K562 (cell line): ENCODE results near the gene LRRC4. TPM values are rescaled to one million over a fixed set of nuclear protein-coding genes. Genes with fewer than 3 reads are reported as not detected.

ENCODE experiments used
- ELK1 ChIP-seq: sonication (generic); formaldehyde crosslinking; IDR thresholded peaks from 2 replicates; pipeline ENCODE4 v1.8.1; 2022; ENCODE audit warnings: missing genetic modification reagents
- FOXP4 ChIP-seq: sonication (generic); formaldehyde crosslinking; IDR thresholded peaks from 2 replicates; pipeline ENCODE4 v1.8.0; 2022; ENCODE audit warnings: mild to moderate bottlenecking, missing genetic modification reagents, borderline replicate concordance
- HLTF ChIP-seq: fragments of 450-650 bp; IDR thresholded peaks from 2 replicates; pipeline ENCODE4 v1.6.1; 2016
- LEF1 ChIP-seq: fragments of 450-650 bp; IDR thresholded peaks from 2 replicates; pipeline ENCODE4 v1.6.1; 2016; ENCODE audit warnings: mild to moderate bottlenecking
- NCOA1 ChIP-seq: fragments of 450-650 bp; IDR thresholded peaks from 2 replicates; pipeline ENCODE4 v1.6.1; 2016; ENCODE audit warnings: low read depth
- NONO ChIP-seq, 2 experiments: fragments of 200-400 bp in 1 of 2; fragments of 450-650 bp in 1 of 2; formaldehyde crosslinking in 1 of 2; IDR thresholded peaks; 2 replicates each; pipeline ENCODE4 v1.6.1; 2017; ENCODE audit warnings: low read depth in 2 of 2, mild to moderate bottlenecking in 2 of 2, moderate library complexity in 2 of 2, low read length in 1 of 2
- PATZ1 ChIP-seq: fragments of 250-450 bp; sonication (Bioruptor Pico); IDR thresholded peaks from 2 replicates; pipeline ENCODE4 v1.5.0; 2020; ENCODE audit warnings: mild to moderate bottlenecking, borderline replicate concordance
- POLR2AphosphoS5 ChIP-seq: IDR thresholded peaks from 2 replicates; pipeline ENCODE4 v1.6.1; 2011; ENCODE audit warnings: mild to moderate bottlenecking, low read depth, low read length, moderate library complexity; ENCODE audit not compliant: control insufficient read depth, insufficient read depth
- PPARD ChIP-seq: fragments of 250-450 bp; sonication (Bioruptor Pico); IDR thresholded peaks from 2 replicates; pipeline ENCODE4 v1.8.0; 2022; ENCODE audit warnings: inconsistent platforms, mild to moderate bottlenecking, moderate library complexity
- SMARCE1 ChIP-seq: fragments of 450-650 bp; IDR thresholded peaks from 2 replicates; pipeline ENCODE4 v1.7.1; 2016; ENCODE audit warnings: mild to moderate bottlenecking
- SRF ChIP-seq, 2 experiments: fragments of 250-450, 450-650 bp in 1 of 2; sonication (Bioruptor Pico) in 1 of 2; sonication (generic) in 1 of 2; formaldehyde crosslinking; IDR thresholded peaks; 2 replicates each; pipeline versions ENCODE4 v1.5.0 to v1.5.1; 2020 to 2022; ENCODE audit warnings: mild to moderate bottlenecking in 1 of 2, missing genetic modification reagents in 1 of 2
- TCF3 ChIP-seq: sonication (generic); formaldehyde crosslinking; IDR thresholded peaks from 2 replicates; pipeline ENCODE4 v1.4.0; 2020; ENCODE audit warnings: mild to moderate bottlenecking, missing genetic modification reagents
- ZBTB11 ChIP-seq, 3 experiments: fragments of 200-800 bp in 1 of 3; fragments of 250-450 bp in 1 of 3; fragments of 450-650 bp in 1 of 3; sonication (Bioruptor Pico) in 1 of 3; sonication (Bioruptor generic) in 1 of 3; formaldehyde crosslinking in 1 of 3; IDR thresholded peaks; 2 replicates each; pipeline versions ENCODE4 v1.6.1 to v1.8.0; 2016 to 2022; ENCODE audit warnings: mild to moderate bottlenecking in 2 of 3, missing genetic modification characterization in 2 of 3, missing compliant biosample characterization in 1 of 3, moderate library complexity in 1 of 3
- ZNF12 ChIP-seq: sonication (generic); formaldehyde crosslinking; IDR thresholded peaks from 2 replicates; pipeline ENCODE4 v1.4.0; 2020; ENCODE audit warnings: mild to moderate bottlenecking, missing genetic modification reagents
- ZNF23 ChIP-seq: fragments of 250-450 bp; sonication (Bioruptor Pico); IDR thresholded peaks from 2 replicates; pipeline ENCODE4 v1.4.0; 2020; ENCODE audit warnings: mild to moderate bottlenecking
- polyA plus RNA-seq, 8 experiments: library from polyadenylated mRNA; depleted of rRNA in 4 of 8; stranded (reverse) in 5 of 8; unstranded in 3 of 8; fragments of >200 nt; fragmentation: Nextera tagmentation in 2 of 8; fragmentation: Illumina TruSeq in 1 of 8; extraction: Ambion mirVana in 2 of 8; extraction: Trizol in 1 of 8; gene quantifications; 2 replicates each; pipeline versions ENCODE4 v1.2.1 to v1.2.3, GENCODE V29; 2011 to 2014; ENCODE audit warnings: inconsistent platforms in 1 of 8, missing spikeins in 1 of 8
- total RNA-seq, 7 experiments: library from RNA; depleted of rRNA in 6 of 7; stranded (reverse); fragments of >200 nt in 6 of 7; fragmentation: Illumina TruSeq in 2 of 7; extraction: Trizol in 2 of 7; gene quantifications; 2 replicates each; pipeline versions ENCODE4 v1.2.1 to v1.2.3, GENCODE V29; 2011 to 2021; ENCODE audit warnings: low replicate concordance in 1 of 7

The LRRC4 gene
- total and polyA plus RNA-seq, 9 of the 15 experiments (the other 6 are each of a cell fraction or from before 2014, with no cell fraction given) = 0.04 to 0.11 TPM; not detected in 7

- TF ChIP-seq PATZ1 (no peak), LEF1 (0 out of 2 replicates have a peak, but pooled peaks have one; percentile 40), ELK1 (CRISPR knock-in tag) (no peak), SRF (CRISPR knock-in tag; IDR thresholded peaks at IDR 0.05) (no peak), SMARCE1 (peak; percentile 74), HLTF (peak; percentile 20; the same call in 1 of the 2 replicates), ZNF23 (CRISPR knock-in tag) (no peak), NCOA1 (peak; percentile 22; the same call in 1 of the 2 replicates), FOXP4 (0 out of 2 replicates have a peak, but pooled peaks have one; percentile 60), TCF3 (CRISPR knock-in tag) (peak; percentile 98), PPARD (CRISPR knock-in tag) (no peak), ZNF12 (CRISPR knock-in tag) (peak; percentile 54; the same call in 1 of the 2 replicates), ZBTB11 (CRISPR knock-in tag; IDR thresholded peaks at IDR 0.05) (peak in 1 of 3 experiments; percentile 74; a peak in 2 of 6 replicates), POLR2AphosphoS5 (peak; percentile 97), NONO (IDR thresholded peaks at IDR 0.05; ENCODE audit: low read depth in 2 of 2, low read length in 1 of 2) (peak in 1 of 2 experiments; percentile 61; a peak in 1 of 4 replicates)
These were observed 44.4 kb downstream of the LRRC4 start (continued) for GRCh38 chr7:127986581-127987521.
